ENCODE data around the gene PTPRT. TPM values are rescaled to one million over a fixed set of nuclear protein-coding genes. Genes with fewer than 3 reads are reported as not detected.

The PTPRT gene
- total RNA-seq (2022; extraction: Qiagen RNA extraction): not detected in 5 replicates

GRCh38 chr20:43189554-43190331 is at the start of gene PTPRT:
Gene PTPRT (minus strand): TSS chr20:43189906. CDS start chr20:43189733, 173 bp downstream.

Measured in A549 treated with CORT108297 at 1 μM for 4 hours (cell line).